H1 (cell line): ENCODE measurements around the gene EBLN2. TPM values are rescaled to one million over a fixed set of nuclear protein-coding genes. Genes with fewer than 3 reads are reported as not detected.

Source experiments
- CTCF ChIA-PET: fragments of 300-600 bp; sonication (Branson Sonifier 250); formaldehyde crosslinking; loops from one replicate; lab custom pipeline; 2021; ENCODE audit not compliant: partially characterized antibody; lab: Charles Lee
- POLR2A ChIA-PET: fragments of 300-600 bp; sonication (Branson Sonifier 250); formaldehyde crosslinking; loops from one replicate; lab custom pipeline; 2021; ENCODE audit warnings: inconsistent platforms; ENCODE audit not compliant: partially characterized antibody; lab: Charles Lee
- DNase-seq, 2 experiments: peaks; one replicate each; pipeline versions ENCODE4 v3.0.0 to v3.0.0-alpha.2; 2010 to 2022; ENCODE audit warnings: low spot score in 2 of 2, low read depth in 1 of 2, mixed read lengths in 1 of 2
- FAIRE-seq: peaks from 2 replicates; lab custom pipeline; 2011; peaks lifted over from hg19 to GRCh38; lab: Jason Lieb, UNC
- H2AFZ ChIP-seq: 2 replicates; pipeline ENCODE4 v1.8.1; 2012; ENCODE audit warnings: low read length, inconsistent platforms
- H2AK5ac ChIP-seq: 2 replicates; pipeline ENCODE4 v1.6.1; 2013; ENCODE audit warnings: low read depth, low read length
- H2BK120ac ChIP-seq: replicated peaks from 2 replicates; pipeline ENCODE3; 2013; ENCODE audit warnings: low read depth, low read length, inconsistent platforms
- H2BK12ac ChIP-seq: 2 replicates; pipeline ENCODE4 v1.6.1; 2013; ENCODE audit warnings: low read depth, low read length
- H2BK15ac ChIP-seq: 2 replicates; pipeline ENCODE4 v1.6.1; 2013; ENCODE audit warnings: low read length
- H2BK20ac ChIP-seq: 2 replicates; pipeline ENCODE4 v1.6.1; 2013; ENCODE audit warnings: low read length
- H2BK5ac ChIP-seq: 2 replicates; pipeline ENCODE4 v1.6.1; 2013; ENCODE audit warnings: low read depth, low read length
- H3K14ac ChIP-seq: 2 replicates; pipeline ENCODE4 v1.6.1; 2013; ENCODE audit warnings: inconsistent platforms; ENCODE audit not compliant: insufficient read length
- H3K18ac ChIP-seq: 2 replicates; pipeline ENCODE4 v1.6.1; 2013; ENCODE audit warnings: low read length; ENCODE audit errors: extremely low read depth
- H3K23ac ChIP-seq: 2 replicates; pipeline ENCODE4 v1.6.1; 2013; ENCODE audit warnings: inconsistent platforms; ENCODE audit not compliant: insufficient read length
- H3K23me2 ChIP-seq: 2 replicates; pipeline ENCODE4 v1.6.1; 2013; ENCODE audit warnings: low read depth, low read length
- H3K27ac ChIP-seq: 2 replicates; pipeline ENCODE4 v1.6.1; 2011; ENCODE audit warnings: low read depth, low read length, inconsistent platforms
- H3K27me3 ChIP-seq, 4 experiments: replicated peaks in 1 of 4; 1 replicate in 1 of 4; 2 replicates in 3 of 4; pipeline versions ENCODE4 v1.6.1 to v1.8.1; 2011 to 2013; ENCODE audit warnings: low read length in 3 of 4, mild to moderate bottlenecking in 3 of 4, inconsistent platforms in 2 of 4, mixed read lengths in 2 of 4, moderate library complexity in 1 of 4; ENCODE audit not compliant: control insufficient read depth in 3 of 4, insufficient read depth in 3 of 4; ENCODE audit errors: extremely low read depth in 1 of 4
- H3K36me3 ChIP-seq, 4 experiments: 2 replicates each; pipeline versions ENCODE4 v1.6.1 to v1.8.1; 2011 to 2013; ENCODE audit warnings: mild to moderate bottlenecking in 4 of 4, low read length in 3 of 4, moderate library complexity in 2 of 4, control low read depth in 1 of 4, inconsistent platforms in 1 of 4; ENCODE audit not compliant: insufficient read depth in 4 of 4, control insufficient read depth in 2 of 4
- H3K4ac ChIP-seq: replicated peaks from 2 replicates; pipeline ENCODE3; 2013; ENCODE audit warnings: low read length, low read depth, mixed read lengths, inconsistent platforms; ENCODE audit not compliant: insufficient read length
- H3K4me1 ChIP-seq, 4 experiments: replicated peaks in 1 of 4; 1 replicate in 1 of 4; 2 replicates in 3 of 4; pipeline versions ENCODE4 v1.6.1 to v1.8.1; 2011 to 2013; ENCODE audit warnings: low read length in 3 of 4, inconsistent platforms in 2 of 4, mixed read lengths in 1 of 4; ENCODE audit not compliant: insufficient read depth in 4 of 4, control insufficient read depth in 3 of 4
- H3K4me2 ChIP-seq, 2 experiments: 2 replicates each; pipeline versions ENCODE4 v1.6.1 to v1.8.1; 2011 to 2013; ENCODE audit warnings: low read depth in 2 of 2, low read length in 2 of 2, control low read depth in 1 of 2, inconsistent platforms in 1 of 2, mild to moderate bottlenecking in 1 of 2; ENCODE audit not compliant: insufficient read depth in 1 of 2
- H3K4me3 ChIP-seq, 4 experiments: fragments of 200-600, 300-600 bp in 1 of 4; sonication (generic), shearing (Covaris generic), sonication (Bioruptor Twin) in 1 of 4; 2 replicates each; pipeline versions ENCODE4 v1.5.1 to v1.8.1; 2011 to 2016; ENCODE audit warnings: low read length in 4 of 4, low read depth in 3 of 4, control low read depth in 2 of 4, inconsistent platforms in 2 of 4, mild to moderate bottlenecking in 2 of 4, mixed read lengths in 1 of 4, moderate library complexity in 1 of 4; ENCODE audit not compliant: insufficient read depth in 2 of 4; ENCODE audit errors: extremely low read depth in 1 of 4
- H3K56ac ChIP-seq: replicated peaks from 2 replicates; pipeline ENCODE3; 2013; ENCODE audit warnings: low read depth, mild to moderate bottlenecking, mixed read lengths, low read length, inconsistent platforms; ENCODE audit not compliant: insufficient read length
- H3K79me1 ChIP-seq: 2 replicates; pipeline ENCODE4 v1.6.1; 2013; ENCODE audit warnings: low read depth, low read length, control low read depth
- H3K79me2 ChIP-seq, 2 experiments: 2 replicates each; pipeline versions ENCODE4 v1.6.1 to v1.8.1; 2012 to 2013; ENCODE audit warnings: low read length in 2 of 2, mild to moderate bottlenecking in 2 of 2, inconsistent platforms in 1 of 2; ENCODE audit not compliant: insufficient read depth in 2 of 2, control insufficient read depth in 1 of 2
- H3K9ac ChIP-seq, 4 experiments: replicated peaks in 1 of 4; 1 replicate in 1 of 4; 2 replicates in 3 of 4; pipeline versions ENCODE4 v1.6.1 to v1.8.1; 2011 to 2013; ENCODE audit warnings: low read depth in 3 of 4, low read length in 3 of 4, control low read depth in 2 of 4, mild to moderate bottlenecking in 2 of 4, moderate library complexity in 2 of 4, inconsistent platforms in 1 of 4; ENCODE audit errors: extremely low read depth in 1 of 4
- H3K9me3 ChIP-seq, 2 experiments: 2 replicates each; pipeline versions ENCODE4 v1.6.1 to v1.8.1; 2012 to 2013; ENCODE audit warnings: mild to moderate bottlenecking in 2 of 2, moderate library complexity in 2 of 2, control low read depth in 1 of 2, inconsistent platforms in 1 of 2, low read depth in 1 of 2, low read length in 1 of 2, mixed read lengths in 1 of 2; ENCODE audit not compliant: insufficient read depth in 2 of 2
- H4K20me1 ChIP-seq, 2 experiments: replicated peaks in 1 of 2; 2 replicates each; pipeline versions ENCODE3 to v1.8.1; 2011 to 2013; ENCODE audit warnings: inconsistent platforms in 2 of 2, low read length in 2 of 2, mild to moderate bottlenecking in 1 of 2; ENCODE audit not compliant: insufficient read depth in 2 of 2, control insufficient read depth in 1 of 2
- H4K5ac ChIP-seq: 2 replicates; pipeline ENCODE4 v1.6.1; 2013; ENCODE audit warnings: low read length, low read depth, mixed read lengths, inconsistent platforms; ENCODE audit not compliant: insufficient read length
- H4K8ac ChIP-seq: 2 replicates; pipeline ENCODE4 v1.8.0; 2013; ENCODE audit warnings: mild to moderate bottlenecking, moderate library complexity, low read length, inconsistent platforms; ENCODE audit not compliant: insufficient read depth; ENCODE audit errors: extremely low read depth
- H4K91ac ChIP-seq: replicated peaks from 2 replicates; pipeline ENCODE3; 2013; ENCODE audit warnings: low read length, mixed read lengths, inconsistent platforms; ENCODE audit not compliant: insufficient read length
- CTBP2 ChIP-seq: IDR thresholded peaks from 2 replicates; pipeline ENCODE4 v1.7.0; 2011; ENCODE audit warnings: borderline replicate concordance, mild to moderate bottlenecking, moderate library complexity, mixed read lengths, low read length; ENCODE audit not compliant: insufficient read depth, insufficient read length
- SIX5 ChIP-seq: IDR thresholded peaks from 2 replicates; pipeline ENCODE4 v1.6.1; 2011; ENCODE audit warnings: mild to moderate bottlenecking, low read depth, low read length
- WGBS, 2 experiments: shearing (Covaris generic) in 1 of 2; methylation state at CpG; one replicate each; pipeline versions ENCODE4 v1.1.6 to v1.1.7; 2013 to 2015; ENCODE audit warnings: low lambda C conversion rate in 2 of 2, mixed read lengths in 2 of 2, inconsistent platforms in 1 of 2, low coverage in 1 of 2, missing lambda C conversion rate in 1 of 2; ENCODE audit not compliant: insufficient replicate concordance in 2 of 2, insufficient coverage in 1 of 2, insufficient read length in 1 of 2; ENCODE audit errors: extremely low coverage in 1 of 2, missing lambda C conversion rate in 1 of 2; 5-methylcytosine and 5-hydroxymethylcytosine counted together
- polyA plus RNA-seq, 7 experiments: library from polyadenylated mRNA; depleted of rRNA in 3 of 7; stranded (reverse) in 5 of 7; unstranded in 2 of 7; fragments of >200 nt in 5 of 7; fragments of 200-250 nt in 2 of 7; gene quantifications; 1 replicate in 5 of 7; 2 replicates in 1 of 7; 4 replicates in 1 of 7; pipeline versions ENCODE4 v1.2.1 to v1.2.3, GENCODE V29; 2011 to 2013; ENCODE audit warnings: missing spikeins in 2 of 7, mixed read lengths in 2 of 7
- total RNA-seq: library from RNA; stranded (reverse); fragmentation: NEBNext Ultra II Directional; extraction: Animal tissue kit (Norgen Biotek cat#: 25700); gene quantifications from 2 replicates; pipeline ENCODE4 v1.2.1, GENCODE V29; 2021

Gene EBLN2
- total and polyA plus RNA-seq, 2 of the 8 experiments (the other 6 are each of a cell fraction or from before 2014, with no cell fraction given), result 1.9 to 3.8 TPM

DNA sequence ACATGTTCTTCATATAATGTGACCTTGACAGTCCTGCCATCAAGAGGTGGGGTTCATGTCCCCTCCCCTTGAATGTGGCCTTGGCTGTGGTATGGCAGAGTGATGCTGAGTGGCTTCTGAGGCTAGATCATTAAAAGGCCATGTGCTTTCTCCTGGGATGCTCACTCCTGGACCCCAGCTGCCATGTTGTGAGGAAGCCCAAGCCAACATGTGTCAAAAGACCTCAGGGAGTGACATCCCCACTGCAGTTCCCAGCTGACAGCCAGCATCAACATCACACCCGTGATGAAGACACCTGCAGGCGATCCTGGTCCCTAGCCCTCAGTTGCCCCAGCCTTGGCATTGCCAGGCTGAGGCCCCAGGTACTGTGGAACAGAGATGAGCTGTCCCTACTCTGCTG, 36.6 kb downstream of the EBLN2 start:
- CTCF ChIA-PET, result interaction anchor here (1.6 kb wide), 1 partner anchor 410 kb away, joined by 3 read pairs; no protein-coding TSS in a partner anchor
- H3K4me2 ChIP-seq, result no peak overlapping the region
- H4K8ac ChIP-seq, result no peak overlapping the region
- H3K23ac ChIP-seq, result no peak overlapping the region
- no peaks in the 10 kb centered on the region for H3K79me1 ChIP-seq
- H2BK15ac ChIP-seq, result no peak overlapping the region
- POLR2A ChIA-PET, result no interaction called here
- H2BK12ac ChIP-seq, result no peak overlapping the region
- no peak overlapping the region for H3K18ac ChIP-seq
- H3K56ac ChIP-seq, result no peak overlapping the region
- H3K36me3 ChIP-seq, result no peaks in the 10 kb centered on the region
- peaks cover 0 to 16% (median 7%) of the 10 kb centered on the region in 4 experiments; a peak in 6 of 7 replicates for H3K4me1 ChIP-seq
- no peak overlapping the region for H3K4me3 ChIP-seq
- DNase-seq, result no peak
- no peak overlapping the region for H3K9ac ChIP-seq
- H3K9me3 ChIP-seq, result no peaks in the 10 kb centered on the region
- 96% methylated on average over 2 of the region's 2 CpGs; no CpG with 5 or more reads in 1 of the 2 experiments for WGBS, 2 experiments
- no peak overlapping the region for H3K14ac ChIP-seq
- TF ChIP-seq CTBP2 (no peak), SIX5 (no peak)
- TF ChIP-seq, all 59 proteins: peak for 0
- Histone ChIP-seq H4K20me1 (no peaks in the 10 kb centered on the region), H4K5ac (no peak overlapping the region), H2AFZ (no peak overlapping the region), H2BK20ac (peak overlapping the region; percentile 25; the same call in 1 of the 2 replicates), H3K27me3 (no peaks in the 10 kb centered on the region), H3K4ac (peak overlapping the region; percentile 37), H3K23me2 (no peaks in the 10 kb centered on the region), H2AK5ac (no peak overlapping the region), H3K79me2 (no peaks in the 10 kb centered on the region), H2BK120ac (no peak overlapping the region), H3K27ac (no peak overlapping the region), H4K91ac (peak overlapping the region; percentile 3), H2BK5ac (no peak overlapping the region)
- FAIRE-seq, result no peak
